GM12874 (cell line): ENCODE measurements around the gene SCNN1A.

Experiments
- TF ChIP-seq, protein P1 (sequence below): IDR thresholded peaks from 2 replicates; pipeline ENCODE4 v1.5.1; 2011; ENCODE audit warnings: low read depth, mild to moderate bottlenecking, control low read depth, low read length, moderate library complexity; ENCODE audit not compliant: insufficient read depth

The SCNN1A gene

GRCh38 chr12:6383572-6384498 is 8.5 kb upstream of the SCNN1A start, which contains the start of gene LTBR:
Gene LTBR, plus strand, starts transcription at chr12:6384162. Its CDS starts 197 bp downstream, at chr12:6384359.
- TF ChIP-seq, protein P1, sequence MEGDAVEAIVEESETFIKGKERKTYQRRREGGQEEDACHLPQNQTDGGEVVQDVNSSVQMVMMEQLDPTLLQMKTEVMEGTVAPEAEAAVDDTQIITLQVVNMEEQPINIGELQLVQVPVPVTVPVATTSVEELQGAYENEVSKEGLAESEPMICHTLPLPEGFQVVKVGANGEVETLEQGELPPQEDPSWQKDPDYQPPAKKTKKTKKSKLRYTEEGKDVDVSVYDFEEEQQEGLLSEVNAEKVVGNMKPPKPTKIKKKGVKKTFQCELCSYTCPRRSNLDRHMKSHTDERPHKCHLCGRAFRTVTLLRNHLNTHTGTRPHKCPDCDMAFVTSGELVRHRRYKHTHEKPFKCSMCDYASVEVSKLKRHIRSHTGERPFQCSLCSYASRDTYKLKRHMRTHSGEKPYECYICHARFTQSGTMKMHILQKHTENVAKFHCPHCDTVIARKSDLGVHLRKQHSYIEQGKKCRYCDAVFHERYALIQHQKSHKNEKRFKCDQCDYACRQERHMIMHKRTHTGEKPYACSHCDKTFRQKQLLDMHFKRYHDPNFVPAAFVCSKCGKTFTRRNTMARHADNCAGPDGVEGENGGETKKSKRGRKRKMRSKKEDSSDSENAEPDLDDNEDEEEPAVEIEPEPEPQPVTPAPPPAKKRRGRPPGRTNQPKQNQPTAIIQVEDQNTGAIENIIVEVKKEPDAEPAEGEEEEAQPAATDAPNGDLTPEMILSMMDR, result no peak

DNA sequence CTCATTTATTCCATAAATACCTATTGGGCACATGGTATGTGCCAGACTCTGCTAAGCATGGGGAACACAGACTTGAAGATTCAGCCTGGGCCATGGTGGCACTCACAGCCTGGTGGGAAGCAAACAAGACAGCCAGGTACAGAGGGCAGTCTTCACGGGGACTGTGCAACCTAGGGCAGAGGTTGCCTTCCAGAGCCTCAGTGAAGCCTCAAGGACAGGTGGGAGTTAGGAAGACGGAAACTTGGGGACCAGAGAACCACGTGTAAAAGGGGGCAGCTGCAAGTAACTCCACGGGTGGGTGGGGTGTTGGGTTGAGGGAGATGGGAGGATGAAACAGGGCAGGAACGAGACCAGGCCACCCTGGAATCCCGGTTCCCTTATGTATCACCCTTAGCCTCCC is 7.6 kb upstream of the SCNN1A start:
- TF ChIP-seq, protein P1, result no peak

DNA sequence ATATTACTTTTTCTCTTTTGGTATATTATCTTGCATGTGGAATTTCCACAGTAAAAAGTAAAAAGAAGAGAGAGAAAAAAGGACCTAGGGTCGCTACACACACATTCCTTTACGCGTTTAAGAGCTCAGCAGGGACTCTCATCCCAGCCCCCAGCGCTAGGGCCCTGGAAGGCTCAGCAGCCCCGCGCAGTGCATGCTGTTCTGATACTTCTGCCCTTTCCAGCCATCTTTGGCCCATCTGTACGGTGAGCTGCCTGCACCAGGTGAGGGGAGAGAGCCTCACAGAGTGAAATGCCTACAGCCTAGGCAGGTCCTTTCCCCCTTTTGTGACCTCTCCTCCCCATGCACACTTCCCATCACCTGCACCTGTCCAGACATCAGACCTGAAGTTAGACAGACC is 7.0 kb upstream of the SCNN1A start:
- TF ChIP-seq, protein P1, result no peak

DNA sequence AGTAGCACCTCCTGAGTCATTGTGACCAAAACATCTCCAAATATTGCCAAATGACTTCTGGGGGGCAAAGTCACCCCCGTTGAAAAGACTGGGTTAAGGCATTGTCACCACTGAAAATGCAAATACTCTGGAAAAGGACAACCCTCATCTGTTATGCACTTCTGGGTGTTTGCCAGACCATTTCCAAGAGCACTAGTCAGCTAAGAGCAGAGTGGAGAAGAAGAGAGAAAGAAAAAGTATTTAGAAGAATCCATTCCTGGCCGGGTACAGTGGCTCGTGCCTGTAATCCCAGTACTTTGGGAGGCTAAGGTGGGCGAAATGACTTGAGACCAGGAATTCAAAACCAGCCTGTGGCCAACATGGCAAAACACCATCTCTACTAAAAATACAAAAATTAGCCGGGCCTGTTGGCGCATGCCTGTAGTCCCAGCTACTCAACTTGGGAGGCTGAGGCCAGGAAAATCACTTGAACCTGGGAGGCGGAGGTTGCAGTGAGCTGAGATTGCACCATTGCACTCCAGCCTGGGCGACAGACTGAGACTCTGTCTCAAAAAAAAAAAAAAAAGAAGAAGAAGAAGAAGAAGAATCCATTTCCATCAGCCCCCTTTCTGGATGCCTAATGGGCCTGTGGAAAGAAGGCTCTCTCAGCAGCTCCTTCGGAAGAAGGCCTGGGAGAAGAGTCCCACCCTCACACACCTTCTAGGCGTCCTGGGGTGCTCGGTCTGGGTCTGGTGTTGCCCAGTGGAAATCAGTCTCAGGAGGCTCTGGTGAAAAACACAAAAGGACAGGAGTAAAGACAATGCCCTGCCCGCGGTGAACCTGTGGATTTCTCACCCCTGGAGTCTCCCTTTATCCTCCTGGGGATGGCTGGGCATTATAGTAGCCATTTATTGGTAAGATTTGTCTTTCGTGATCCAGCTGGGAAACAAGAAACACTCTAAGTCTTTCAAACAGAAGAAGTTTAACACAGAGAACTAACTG is 5.1 kb upstream of the SCNN1A start:
- TF ChIP-seq, protein P1, result no peak

DNA sequence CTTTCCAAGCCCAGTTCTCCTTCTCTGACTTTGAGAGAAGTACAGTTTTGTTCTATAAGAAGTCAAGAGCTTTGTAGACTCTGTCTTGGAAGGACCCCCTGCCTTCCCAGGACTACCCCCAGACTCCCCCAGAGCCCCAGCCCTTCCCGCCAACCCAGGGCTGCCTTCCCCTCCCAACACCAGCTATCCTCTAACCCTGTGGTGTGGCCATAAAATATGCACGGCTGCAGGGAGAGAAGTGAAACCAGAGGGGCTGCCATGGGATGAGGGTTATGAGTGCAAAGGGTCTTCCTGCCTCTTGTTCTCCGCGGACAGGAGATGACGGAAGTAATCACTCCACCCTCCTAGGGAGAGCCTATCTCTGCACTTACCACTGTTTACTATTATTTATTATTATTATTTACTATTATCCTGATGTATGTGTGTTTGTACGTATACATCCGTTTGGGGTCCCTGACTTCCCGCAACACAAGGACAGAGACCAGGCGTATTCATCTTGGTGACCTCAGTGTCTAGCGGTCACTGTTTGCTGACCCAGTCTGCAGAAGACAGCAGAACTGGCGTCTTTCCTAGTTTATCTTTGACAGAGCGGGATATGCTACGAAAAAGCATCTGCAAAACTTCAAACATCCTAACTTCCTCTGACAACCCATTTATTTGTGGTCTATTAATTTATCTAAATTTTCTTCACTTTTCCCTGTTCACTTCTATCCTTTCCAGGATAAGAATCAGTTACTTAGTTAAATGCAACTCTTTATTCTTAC is 3.5 kb upstream of the SCNN1A start:
- TF ChIP-seq, protein P1, result no peak

- TF ChIP-seq, protein P1, result no peak
These were observed 2.3 kb upstream of the SCNN1A start for GRCh38 chr12:6377667-6377994.
